Panc1 (cell line): Measurements from ENCODE around the gene TMPRSS11D. TPM values are rescaled to one million over a fixed set of nuclear protein-coding genes. Genes with fewer than 3 reads are reported as not detected.

Experiments used
- ATAC-seq: fragments of 200-7000 bp; cut with Tn5 transposase; 2 replicates; pipeline ENCODE4 v1.9.1; 2020; ENCODE audit warnings: mild to moderate bottlenecking, moderate library complexity
- BruUV-seq: library from RNA; stranded (reverse); fragments of 400-500 nt; replicated peaks from 2 replicates; lab custom pipeline; 2021; lab: Mats Ljungman, UMichigan
- CTCF ChIA-PET: fragments of 300-600 bp; sonication (Branson Sonifier 250); formaldehyde crosslinking; loops from one replicate; lab custom pipeline; 2022; ENCODE audit warnings: antibody characterized with exemption; lab: Charles Lee
- POLR2A ChIA-PET: fragments of 300-600 bp; sonication (Branson Sonifier 250); formaldehyde crosslinking; loops from one replicate; lab custom pipeline; 2022; ENCODE audit warnings: antibody characterized with exemption; lab: Charles Lee
- DNase-seq: peaks from one replicate; pipeline ENCODE4 v3.0.0-alpha.2; 2010; ENCODE audit warnings: low read depth, low spot score
- H3K27ac ChIP-seq: 2 replicates; pipeline ENCODE4 v1.5.1; 2011; ENCODE audit warnings: mild to moderate bottlenecking, low read length, inconsistent platforms
- H3K27me3 ChIP-seq: fragments of 200-500 bp; sonication (Bioruptor generic); 2 replicates; pipeline ENCODE4 v1.6.0; 2014; ENCODE audit warnings: low read length, inconsistent platforms; ENCODE audit not compliant: control insufficient read depth, insufficient read depth
- H3K36me3 ChIP-seq: fragments of 200-500 bp; sonication (Bioruptor generic); 2 replicates; pipeline ENCODE4 v1.5.1; 2014; ENCODE audit warnings: inconsistent platforms, mild to moderate bottlenecking, low read length, moderate library complexity; ENCODE audit not compliant: control insufficient read depth, insufficient read depth
- H3K4me1 ChIP-seq: 2 replicates; pipeline ENCODE4 v1.5.1; 2011; ENCODE audit warnings: inconsistent platforms, mild to moderate bottlenecking, low read length, moderate library complexity; ENCODE audit not compliant: control insufficient read depth, insufficient read depth
- H3K4me3 ChIP-seq, 2 experiments: 2 replicates each; pipeline ENCODE4 v1.5.1; 2011 to 2012; ENCODE audit warnings: low read depth in 2 of 2, low read length in 2 of 2, mild to moderate bottlenecking in 2 of 2, inconsistent platforms in 1 of 2, moderate library complexity in 1 of 2
- H3K9me3 ChIP-seq: fragments of 200-500 bp; sonication (Bioruptor generic); 2 replicates; pipeline ENCODE4 v1.5.1; 2014; ENCODE audit warnings: low read depth, mild to moderate bottlenecking, inconsistent platforms, low read length, moderate library complexity; ENCODE audit not compliant: control insufficient read depth, insufficient read depth
- CTCF ChIP-seq: fragments of 450-650 bp; IDR thresholded peaks from 2 replicates; pipeline ENCODE4 v1.5.1; 2017; ENCODE audit warnings: mild to moderate bottlenecking
- POLR2AphosphoS5 ChIP-seq: IDR thresholded peaks from 2 replicates; pipeline ENCODE4 v1.6.1; 2012; ENCODE audit warnings: mild to moderate bottlenecking, low read depth, low read length, moderate library complexity
- REST ChIP-seq, 2 experiments: IDR thresholded peaks; 2 replicates each; pipeline ENCODE4 v1.6.1; 2011 to 2012; ENCODE audit warnings: low read depth in 2 of 2, control low read depth in 1 of 2, low read length in 1 of 2, mild to moderate bottlenecking in 1 of 2, moderate library complexity in 1 of 2; ENCODE audit not compliant: insufficient read depth in 1 of 2
- SIN3A ChIP-seq: IDR thresholded peaks from 2 replicates; pipeline ENCODE4 v1.6.1; 2012; ENCODE audit warnings: low read depth, mild to moderate bottlenecking, low read length, moderate library complexity, borderline replicate concordance; ENCODE audit not compliant: insufficient read depth
- TCF7L2 ChIP-seq: IDR thresholded peaks from 2 replicates; pipeline ENCODE4 v1.6.1; 2011; ENCODE audit warnings: mild to moderate bottlenecking, low read depth, low read length, inconsistent platforms
- in situ Hi-C: cut with HindIII; loops from 2 replicates; pipeline ENCODE4 v1.10.0; 2016; ENCODE audit warnings: low sequenced_read_pairs, low pct_unique_long_range_greater_than_20kb
- intact Hi-C: fragments of 100-400 bp; cut with micrococcal nuclease; formaldehyde crosslinking; loops from one replicate; pipeline ENCODE4 v1.10.0; 2022; ENCODE audit not compliant: unreplicated experiment
- total RNA-seq: library from RNA; stranded (reverse); gene quantifications from one replicate; pipeline ENCODE4 v1.2.1, GENCODE V29; 2021; ENCODE audit not compliant: unreplicated experiment

The TMPRSS11D gene
- total RNA-seq, 1 experiment from 2014 or later = not detected

DNA sequence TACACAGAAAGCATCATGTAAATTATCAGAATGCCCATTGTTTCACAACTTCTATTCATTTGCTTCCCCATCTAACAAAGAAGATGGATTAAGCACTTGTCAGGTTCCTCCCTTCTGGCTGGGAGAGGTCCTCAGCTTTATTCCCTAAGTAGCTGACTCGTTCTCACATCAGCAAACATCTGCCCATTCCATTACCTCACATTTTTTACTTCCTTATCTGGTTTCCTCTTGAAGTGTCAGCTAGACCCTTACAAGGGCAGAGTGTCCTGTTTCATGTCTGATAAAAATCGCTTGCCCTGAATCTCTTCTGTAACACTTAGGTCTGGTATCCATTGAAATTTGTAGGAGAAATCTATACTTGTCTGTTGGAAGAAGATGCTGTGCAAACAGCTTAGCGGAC is 44.7 kb upstream of the TMPRSS11D start:
- ATAC-seq (no peak), DNase-seq (no peak)
- H3K27ac ChIP-seq = no peak overlapping the region
- in situ Hi-C loops = no loop called here
- H3K36me3 ChIP-seq = no peaks in the 10 kb centered on the region
- intact Hi-C loops = no loop called here
- H3K4me1 ChIP-seq = no peaks in the 10 kb centered on the region
- no peaks in the 10 kb centered on the region for H3K9me3 ChIP-seq
- ChIA-PET CTCF (no interaction called here), POLR2A (no interaction called here)
- no peaks in the 10 kb centered on the region; the same call in 1 of the 2 replicates for H3K27me3 ChIP-seq
- no TSS peak for BruUV-seq
- TF ChIP-seq SIN3A (no peak), CTCF (no peak), REST (IDR thresholded peaks at IDR 0.05; ENCODE audit: insufficient read depth in 1 of 2, low read depth in 2 of 2, low read length in 1 of 2) (no peak), POLR2AphosphoS5 (no peak), TCF7L2 (no peak)
- H3K4me3 ChIP-seq = no peak overlapping the region

GRCh38 chr4:67927251-67927650 is 43.4 kb upstream of the TMPRSS11D start:
- no peak for ATAC-seq
- Histone ChIP-seq H3K36me3 (no peaks in the 10 kb centered on the region), H3K4me3 (no peak overlapping the region), H3K4me1 (no peaks in the 10 kb centered on the region), H3K27ac (no peak overlapping the region), H3K27me3 (no peaks in the 10 kb centered on the region; the same call in 1 of the 2 replicates), H3K9me3 (no peaks in the 10 kb centered on the region)
- no TSS peak for BruUV-seq
- POLR2A ChIA-PET = no interaction called here
- intact Hi-C loops = no loop called here
- DNase-seq = no peak
- in situ Hi-C loops = no loop called here
- CTCF ChIA-PET = no interaction called here
- TF ChIP-seq REST (IDR thresholded peaks at IDR 0.05; ENCODE audit: insufficient read depth in 1 of 2, low read depth in 2 of 2, low read length in 1 of 2) (no peak), TCF7L2 (no peak), POLR2AphosphoS5 (no peak), CTCF (no peak), SIN3A (no peak)
